HG03558 (cell line): ENCODE data around the gene ZNF23.

ENCODE experiments used
- ATAC-seq: cut with Tn5 transposase; IDR thresholded peaks from one replicate; pipeline ENCODE4 v1.9.1; 2021; ENCODE audit warnings: moderate number of reproducible peaks; ENCODE audit not compliant: unreplicated experiment; ENCODE audit errors: extremely low read depth

The ZNF23 gene

DNA sequence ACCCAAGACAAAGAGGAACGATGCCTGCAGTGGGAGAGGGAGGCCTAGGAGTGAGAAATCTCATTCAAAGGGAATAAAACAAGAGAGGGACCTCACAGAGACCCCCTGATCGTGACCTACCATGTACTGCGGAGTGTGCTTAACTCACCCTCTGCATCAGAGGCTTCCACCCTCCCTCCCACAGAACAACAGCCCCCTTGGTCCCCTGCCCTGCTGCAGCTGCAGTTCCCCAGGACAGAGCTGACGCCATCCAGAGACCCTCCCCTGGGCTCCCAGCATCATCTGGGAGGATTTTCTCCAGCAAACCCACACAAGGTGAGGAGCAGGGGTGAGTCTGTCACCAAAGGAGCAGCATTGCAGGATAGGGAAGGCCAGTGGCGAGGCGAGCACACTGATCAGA, 60.0 kb downstream of the ZNF23 start:
- ATAC-seq: no peak

DNA sequence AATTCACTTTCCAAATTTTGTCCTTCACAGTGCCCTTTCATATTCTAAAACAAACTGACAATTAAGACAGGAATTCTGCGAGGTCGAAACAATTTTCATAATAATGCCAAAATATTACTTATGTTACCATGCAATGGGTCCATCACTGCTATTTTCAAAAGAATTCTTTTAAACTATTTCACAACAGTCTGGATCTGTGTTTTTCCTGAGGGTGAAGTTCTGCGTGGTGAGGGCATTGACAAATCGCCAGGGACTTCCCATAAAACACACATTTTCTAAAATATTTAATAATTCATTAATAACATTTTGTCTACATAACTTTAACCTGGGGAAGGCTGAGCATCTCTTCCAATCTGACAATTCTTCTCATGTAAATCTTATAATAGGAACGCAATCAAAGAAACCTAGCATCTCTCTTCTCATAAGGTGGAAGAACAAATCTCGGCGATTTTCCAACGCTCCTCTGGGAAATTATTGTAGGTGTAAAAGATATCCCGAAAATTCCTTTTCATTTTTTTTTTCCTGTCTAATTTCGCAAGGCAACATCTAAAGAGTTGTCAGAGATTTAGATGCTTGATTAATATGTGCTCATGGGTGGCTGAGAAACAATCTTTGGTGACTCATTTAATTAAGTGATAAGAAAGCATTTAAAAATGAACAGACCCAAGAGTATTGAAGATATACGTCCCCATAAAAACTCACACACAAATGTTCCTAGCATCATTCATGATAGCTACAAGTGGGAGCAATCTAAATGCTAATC, 62.1 kb downstream of the ZNF23 start:
- no peak for ATAC-seq
